Endothelial cell of umbilical vein (primary cell): ENCODE results near the gene CACNA1S.

ENCODE experiments used
- CTCF ChIP-seq, 2 donors: IDR thresholded peaks; 1 replicate in 1 of 2; 2 replicates in 1 of 2; pipeline ENCODE4 v1.5.1; 2011; ENCODE audit warnings: low read length in 2 of 2, mild to moderate bottlenecking in 2 of 2, moderate library complexity in 2 of 2, control low read depth in 1 of 2, inconsistent platforms in 1 of 2, low read depth in 1 of 2; ENCODE audit not compliant: insufficient read depth in 1 of 2; ENCODE audit errors: extremely low read depth in 1 of 2
- EZH2 ChIP-seq: IDR thresholded peaks from 2 replicates; pipeline ENCODE4 v1.6.1; 2012; ENCODE audit warnings: borderline replicate concordance, low read depth, mild to moderate bottlenecking, moderate library complexity, low read length, inconsistent platforms; ENCODE audit not compliant: severe bottlenecking
- FOS ChIP-seq: IDR thresholded peaks from 2 replicates; pipeline ENCODE4 v1.6.1; 2011; ENCODE audit warnings: mild to moderate bottlenecking, low read length, moderate library complexity, borderline replicate concordance; ENCODE audit not compliant: insufficient read depth
- GATA2 ChIP-seq: IDR thresholded peaks from 2 replicates; pipeline ENCODE4 v1.7.0; 2011; ENCODE audit warnings: low read depth, mild to moderate bottlenecking, moderate library complexity, mixed read lengths, low read length; ENCODE audit not compliant: insufficient read length, insufficient read depth
- JUN ChIP-seq: IDR thresholded peaks from 2 replicates; pipeline ENCODE4 v1.6.1; 2011; ENCODE audit warnings: borderline replicate concordance, low read depth; ENCODE audit not compliant: insufficient read length, insufficient read depth
- MYC ChIP-seq: IDR thresholded peaks from one replicate; pipeline ENCODE4 v1.6.1; 2011; ENCODE audit warnings: mild to moderate bottlenecking, low read depth, low read length
- POLR2A ChIP-seq: IDR thresholded peaks from 2 replicates; pipeline ENCODE4 v1.6.1; 2012; ENCODE audit warnings: low read depth, mild to moderate bottlenecking, control low read depth, low read length
- POLR2AphosphoS5 ChIP-seq: IDR thresholded peaks from 2 replicates; pipeline ENCODE4 v1.6.1; 2012; ENCODE audit warnings: low read depth, mild to moderate bottlenecking, control low read depth, low read length, moderate library complexity; ENCODE audit not compliant: insufficient read depth
- TF ChIP-seq, protein P1 (sequence below): IDR thresholded peaks from 2 replicates; pipeline ENCODE4 v1.6.1; 2011; ENCODE audit not compliant: insufficient read depth, insufficient read length

- TF ChIP-seq CTCF (IDR thresholded peaks at IDR 0.05; ENCODE audit: extremely low read depth in 1 of 2, insufficient read depth in 1 of 2, low read depth in 1 of 2, low read length in 2 of 2) (no peak), POLR2A (no peak), POLR2AphosphoS5 (no peak), EZH2 (no peak), JUN (no peak), MYC (no peak), FOS (no peak), GATA2 (no peak)
- TF ChIP-seq, protein P1, sequence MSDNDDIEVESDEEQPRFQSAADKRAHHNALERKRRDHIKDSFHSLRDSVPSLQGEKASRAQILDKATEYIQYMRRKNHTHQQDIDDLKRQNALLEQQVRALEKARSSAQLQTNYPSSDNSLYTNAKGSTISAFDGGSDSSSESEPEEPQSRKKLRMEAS: no peak
These were observed 102.1 kb downstream of the CACNA1S start for GRCh38 chr1:201009962-201010645.
